T-helper 2 cell (primary cell): ENCODE measurements around the gene GKAP1.
"Not testable (repeated sequence)": the region's sequence is repeated elsewhere in the genome, so short reads cannot be mapped to it uniquely, and the experiment has no call there.

Source experiments
- DNase-seq, 5 experiments: peaks; one replicate each; pipeline versions ENCODE4 v3.0.0 to v3.0.0-alpha.2; 2012 to 2022
- total RNA-seq, 2 donors: gene quantifications; one replicate each; lab custom pipeline; 2026; lab: John Stamatoyannopoulos, UW

Gene GKAP1
- total RNA-seq = 9.0 to 11.9 reads per million in 2 donors

- peak; percentile 47 to 90 (median 82) for DNase-seq
These were observed at the start of gene GKAP1 for GRCh38 chr9:83817356-83818278. GKAP1 (minus strand) TSS chr9:83817769; CDS start chr9:83806517, 11,252 bp downstream.

GRCh38 chr9:83849895-83850294 lies 32.3 kb upstream of the GKAP1 start:
- not testable (repeated sequence) for DNase-seq

- DNase-seq = not testable (repeated sequence)
These were observed 19.6 kb upstream of the GKAP1 start for GRCh38 chr9:83837070-83837643.

- DNase-seq = not testable (repeated sequence)
These were observed 13.0 kb upstream of the GKAP1 start for GRCh38 chr9:83830426-83831071.

- not testable (repeated sequence) for DNase-seq
These were observed 7.5 kb upstream of the GKAP1 start for GRCh38 chr9:83824986-83825623.

GRCh38 chr9:83817011-83817355 lies 586 bp downstream of the GKAP1 start:
- peak in 1 of 5 experiments; percentile 46 for DNase-seq

GRCh38 chr9:83815120-83815519 lies 2.4 kb downstream of the GKAP1 start:
- not testable (repeated sequence) for DNase-seq

GRCh38 chr9:83809213-83809612 lies 8.4 kb downstream of the GKAP1 start:
- not testable (repeated sequence) for DNase-seq

GRCh38 chr9:83804454-83804853 lies 13.1 kb downstream of the GKAP1 start:
- DNase-seq = not testable (repeated sequence)

GRCh38 chr9:83803941-83804340 lies 13.6 kb downstream of the GKAP1 start:
- DNase-seq = not testable (repeated sequence)

- DNase-seq = no peak
These were observed 17.1 kb downstream of the GKAP1 start for GRCh38 chr9:83800236-83801033.

GRCh38 chr9:83794051-83794450 lies 23.5 kb downstream of the GKAP1 start:
- DNase-seq = no peak

GRCh38 chr9:83792746-83793145 lies 24.8 kb downstream of the GKAP1 start:
- DNase-seq = no peak

GRCh38 chr9:83778164-83778563 lies 39.4 kb downstream of the GKAP1 start:
- DNase-seq = no peak

GRCh38 chr9:83775932-83776331 lies 41.6 kb downstream of the GKAP1 start:
- DNase-seq = no peak

- DNase-seq = peak in 1 of 5 experiments; percentile 66
These were observed 44.7 kb downstream of the GKAP1 start for GRCh38 chr9:83772860-83773259.

GRCh38 chr9:83765376-83765775 lies 52.2 kb downstream of the GKAP1 start:
- DNase-seq = no peak

GRCh38 chr9:83754383-83754977 lies 63.1 kb downstream of the GKAP1 start:
- DNase-seq = no peak

GRCh38 chr9:83749706-83750105 lies 67.9 kb downstream of the GKAP1 start:
- no peak for DNase-seq

- DNase-seq = no peak
These were observed 73.4 kb downstream of the GKAP1 start for GRCh38 chr9:83744206-83744605.

- DNase-seq = no peak
These were observed 83.8 kb downstream of the GKAP1 start for GRCh38 chr9:83733739-83734138.
